ENCODE measurements around the gene RNF43. TPM values are rescaled to one million over a fixed set of nuclear protein-coding genes. Genes with fewer than 3 reads are reported as not detected.

The RNF43 gene
- total RNA-seq, 1 experiment from 2014 or later: 3.8 TPM

GRCh38 chr17:58410714-58411407 is 6.5 kb downstream of the RNF43 start:
- no peak for ATAC-seq
- ChIA-PET POLR2A (ENCODE audit: unreplicated experiment) (no interaction called here), CTCF (no interaction called here)

GRCh38 chr17:58409432-58409831 is 7.9 kb downstream of the RNF43 start:
- DNase-seq: no peak
- H3F3A ChIP-seq (ENCODE audit: low read length, unreplicated experiment): no peaks in the 10 kb centered on the region
- no peak for TF ChIP-seq EZH2phosphoT487 (IDR thresholded peaks at IDR 0.05; ENCODE audit: borderline replicate concordance, low read length)
- TF ChIP-seq CTCF (conservative IDR thresholded peaks at IDR 0.05; ENCODE audit: low read depth, low read length): no peak
- no peak for TF ChIP-seq EZH2 (IDR thresholded peaks at IDR 0.05; ENCODE audit: low read length, unreplicated experiment)
- no peaks in the 10 kb centered on the region for H3K9me3 ChIP-seq (ENCODE audit: low read length)
- peaks cover 24% of the 10 kb centered on the region for H3K79me2 ChIP-seq (ENCODE audit: low read length)
- no peak overlapping the region for H3K4me3 ChIP-seq (ENCODE audit: low read length)
- no peaks in the 10 kb centered on the region for H3K27me3 ChIP-seq (ENCODE audit: low read length)
- BruUV-seq (replicated peaks): no TSS peak
- H4K20me1 ChIP-seq (ENCODE audit: low read length): no peaks in the 10 kb centered on the region
- no peak overlapping the region for H3K4me2 ChIP-seq (ENCODE audit: low read length)
- CTCF ChIA-PET: no interaction called here
- POLR2A ChIA-PET (ENCODE audit: unreplicated experiment): no interaction called here
- ATAC-seq: no peak
- intact Hi-C loops (cut with micrococcal nuclease): no loop called here
- H2AFZ ChIP-seq (ENCODE audit: low read length): no peak overlapping the region
- no peaks in the 10 kb centered on the region for H3K9me2 ChIP-seq (replicated peaks; ENCODE audit: low read length)
- H3K36me3 ChIP-seq (ENCODE audit: low read depth, low read length): no peaks in the 10 kb centered on the region
- H3K9ac ChIP-seq (ENCODE audit: low read length): no peak overlapping the region
- no peak overlapping the region for H3K27ac ChIP-seq (ENCODE audit: low read length)
- H3K4me1 ChIP-seq (ENCODE audit: insufficient read depth, low read length): peaks cover 35% of the 10 kb centered on the region

More at GRCh38 chr17:58410714-58411407, 6.5 kb downstream of the RNF43 start:
- H2AFZ ChIP-seq (ENCODE audit: low read length): no peak overlapping the region
- H3K9me2 ChIP-seq (replicated peaks; ENCODE audit: low read length): no peaks in the 10 kb centered on the region
- no peaks in the 10 kb centered on the region for H3K27me3 ChIP-seq (ENCODE audit: low read length)
- H3K4me1 ChIP-seq (ENCODE audit: insufficient read depth, low read length): peaks cover 49% of the 10 kb centered on the region
- no peak overlapping the region for H3K4me3 ChIP-seq (ENCODE audit: low read length)
- H4K20me1 ChIP-seq (ENCODE audit: low read length): no peaks in the 10 kb centered on the region
- H3F3A ChIP-seq (ENCODE audit: low read length, unreplicated experiment): no peaks in the 10 kb centered on the region
- H3K9ac ChIP-seq (ENCODE audit: low read length): no peak overlapping the region
- intact Hi-C loops (cut with micrococcal nuclease): no loop called here
- peaks cover 38% of the 10 kb centered on the region for H3K79me2 ChIP-seq (ENCODE audit: low read length)
- no peak overlapping the region for H3K27ac ChIP-seq (ENCODE audit: low read length)
- no peak for DNase-seq
- no peaks in the 10 kb centered on the region for H3K36me3 ChIP-seq (ENCODE audit: low read depth, low read length)
- TF ChIP-seq EZH2phosphoT487 (IDR thresholded peaks at IDR 0.05; ENCODE audit: borderline replicate concordance, low read length) (no peak), EZH2 (IDR thresholded peaks at IDR 0.05; ENCODE audit: low read length, unreplicated experiment) (no peak), CTCF (conservative IDR thresholded peaks at IDR 0.05; ENCODE audit: low read depth, low read length) (no peak)
- peak overlapping the region; percentile 87; the same call in 1 of the 2 replicates for H3K4me2 ChIP-seq (ENCODE audit: low read length)
- BruUV-seq (replicated peaks): no TSS peak
- H3K9me3 ChIP-seq (ENCODE audit: low read length): no peaks in the 10 kb centered on the region

GRCh38 chr17:58403311-58403710 is 14.0 kb downstream of the RNF43 start:
- no TSS peak for BruUV-seq (replicated peaks)
- ATAC-seq (no peak), DNase-seq (no peak)
- no peaks in the 10 kb centered on the region for H3F3A ChIP-seq (ENCODE audit: low read length, unreplicated experiment)
- no peaks in the 10 kb centered on the region for H3K9me3 ChIP-seq (ENCODE audit: low read length)
- H3K9me2 ChIP-seq (replicated peaks; ENCODE audit: low read length): no peaks in the 10 kb centered on the region
- no peaks in the 10 kb centered on the region for H3K36me3 ChIP-seq (ENCODE audit: low read depth, low read length)
- no peak overlapping the region for H3K9ac ChIP-seq (ENCODE audit: low read length)
- peaks cover 37% of the 10 kb centered on the region for H3K4me1 ChIP-seq (ENCODE audit: insufficient read depth, low read length)
- H3K4me2 ChIP-seq (ENCODE audit: low read length): no peak overlapping the region
- no peaks in the 10 kb centered on the region for H3K79me2 ChIP-seq (ENCODE audit: low read length)
- H2AFZ ChIP-seq (ENCODE audit: low read length): no peak overlapping the region
- ChIA-PET CTCF (no interaction called here), POLR2A (ENCODE audit: unreplicated experiment) (no interaction called here)
- intact Hi-C loops (cut with micrococcal nuclease): no loop called here
- no peak overlapping the region for H3K27ac ChIP-seq (ENCODE audit: low read length)
- TF ChIP-seq EZH2phosphoT487 (IDR thresholded peaks at IDR 0.05; ENCODE audit: borderline replicate concordance, low read length) (no peak), EZH2 (IDR thresholded peaks at IDR 0.05; ENCODE audit: low read length, unreplicated experiment) (no peak)
- no peaks in the 10 kb centered on the region for H3K27me3 ChIP-seq (ENCODE audit: low read length)
- no peak overlapping the region for H3K4me3 ChIP-seq (ENCODE audit: low read length)
- no peaks in the 10 kb centered on the region for H4K20me1 ChIP-seq (ENCODE audit: low read length)

Measured in PC-3 (cell line).